Skeletal muscle satellite cell (primary cell): ENCODE data around the gene TEC.
"Not testable (repeated sequence)": the region's sequence is repeated elsewhere in the genome, so short reads cannot be mapped to it uniquely, and the experiment has no call there.

Experiments
- H3K27me3 ChIP-seq: 2 replicates; pipeline ENCODE4 v1.7.0; 2013; ENCODE audit warnings: low read length; ENCODE audit not compliant: control insufficient read depth, insufficient read depth
- H3K36me3 ChIP-seq: 2 replicates; pipeline ENCODE4 v1.7.0; 2013; ENCODE audit warnings: mild to moderate bottlenecking, control low read depth, low read length; ENCODE audit not compliant: insufficient read depth
- H3K4me1 ChIP-seq: 2 replicates; pipeline ENCODE4 v1.7.0; 2013; ENCODE audit warnings: low read length; ENCODE audit not compliant: control insufficient read depth, insufficient read depth
- H3K4me2 ChIP-seq: 2 replicates; pipeline ENCODE4 v1.7.0; 2013; ENCODE audit warnings: mild to moderate bottlenecking, low read length
- H3K4me3 ChIP-seq: 2 replicates; pipeline ENCODE4 v1.7.0; 2013; ENCODE audit warnings: low read length
- H3K9ac ChIP-seq: 2 replicates; pipeline ENCODE4 v1.7.0; 2013; ENCODE audit warnings: mild to moderate bottlenecking, low read depth, low read length, moderate library complexity
- H3K9me3 ChIP-seq: replicated peaks from 2 replicates; pipeline ENCODE4 v1.7.0; 2013; ENCODE audit warnings: mild to moderate bottlenecking, control low read depth, low read length

The TEC gene

DNA sequence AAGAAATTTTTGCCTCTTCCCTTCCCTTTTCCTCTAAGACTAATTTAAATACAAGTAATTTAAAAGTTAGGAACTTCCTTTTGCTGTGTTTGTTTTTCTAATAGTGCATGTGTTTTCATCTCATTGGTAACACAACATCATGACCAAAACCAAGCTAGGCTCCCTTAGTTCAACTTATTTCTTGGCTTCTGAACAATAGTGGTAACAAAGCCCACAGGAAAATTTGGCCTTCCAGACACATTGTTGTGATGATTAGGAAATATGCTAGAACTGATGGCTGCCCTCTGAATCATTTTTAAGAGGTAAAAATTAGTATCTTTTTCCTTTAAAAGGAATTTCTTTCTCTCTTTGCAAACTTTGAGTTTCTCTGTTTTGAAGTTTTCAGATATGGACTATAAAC is 25.5 kb upstream of the TEC start:
- Histone ChIP-seq H3K9ac (no peak overlapping the region), H3K4me3 (no peak overlapping the region), H3K36me3 (no peaks in the 10 kb centered on the region), H3K4me2 (no peak overlapping the region), H3K27me3 (no peaks in the 10 kb centered on the region), H3K9me3 (no peaks in the 10 kb centered on the region), H3K4me1 (peaks cover 7% of the 10 kb centered on the region)

DNA sequence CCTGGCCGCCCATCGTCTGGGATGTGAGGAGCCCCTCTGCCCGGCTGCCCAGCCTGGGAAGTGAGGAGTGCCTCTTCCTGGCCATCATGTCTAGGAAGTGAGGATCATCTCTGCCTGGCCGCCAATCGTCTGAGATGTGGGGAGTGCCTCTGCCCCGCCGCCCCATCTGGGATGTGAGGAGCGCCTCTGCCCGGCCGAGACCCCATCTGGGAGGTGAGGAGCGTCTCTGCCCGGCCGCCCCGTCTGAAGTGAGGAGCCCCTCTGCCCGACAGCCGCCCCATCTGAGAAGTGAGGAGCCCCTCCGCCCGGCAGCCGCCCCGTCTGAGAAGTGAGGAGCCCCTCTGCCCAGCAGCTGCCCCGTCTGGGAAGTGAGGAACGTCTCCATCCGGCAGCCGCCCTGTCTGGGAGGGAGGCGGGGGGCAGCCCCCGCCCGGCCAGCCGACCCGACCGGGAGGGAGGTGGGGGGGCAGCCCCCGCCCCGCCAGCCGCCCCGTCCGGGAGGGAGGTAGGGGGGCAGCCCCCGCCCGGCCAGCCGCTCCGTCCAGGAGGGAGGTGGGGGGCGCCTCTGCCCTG is 22.7 kb upstream of the TEC start:
- not testable (repeated sequence) for H3K4me1 ChIP-seq, H3K4me2 ChIP-seq, H3K36me3 ChIP-seq, H3K9me3 ChIP-seq, H3K27me3 ChIP-seq, H3K4me3 ChIP-seq, H3K9ac ChIP-seq

DNA sequence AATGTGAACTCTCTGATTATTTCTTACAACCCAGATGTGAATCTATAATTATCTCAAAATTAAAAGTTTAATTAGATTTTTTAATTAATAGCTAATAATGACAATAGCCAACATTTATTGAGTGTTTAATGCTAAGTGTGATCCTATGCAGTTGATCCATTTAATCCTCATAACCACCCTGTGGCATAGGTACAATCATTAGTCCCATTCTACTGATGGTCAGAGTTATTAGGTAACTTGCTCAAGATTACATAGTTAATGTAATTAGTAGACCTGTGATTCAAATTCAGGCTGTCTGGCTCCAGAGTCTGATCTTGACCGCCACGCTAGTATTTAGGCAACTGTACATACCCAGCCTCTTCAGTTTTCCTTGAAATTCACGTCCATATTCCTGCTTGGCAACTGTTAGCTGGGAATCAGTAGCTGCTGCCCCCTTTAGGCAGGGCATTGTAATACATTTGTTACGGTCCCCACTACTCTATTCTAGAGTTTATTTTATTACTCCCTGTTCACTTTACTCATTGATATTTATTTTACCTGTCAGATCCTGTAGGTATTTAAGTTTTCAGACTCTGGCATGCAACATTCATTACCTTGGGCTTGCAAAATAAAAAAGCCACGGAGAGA is 20.6 kb upstream of the TEC start:
- Histone ChIP-seq H3K4me1 (no peaks in the 10 kb centered on the region), H3K9ac (no peak overlapping the region), H3K27me3 (peaks cover 10% of the 10 kb centered on the region), H3K9me3 (no peaks in the 10 kb centered on the region), H3K36me3 (no peaks in the 10 kb centered on the region), H3K4me2 (no peak overlapping the region), H3K4me3 (no peak overlapping the region)

DNA sequence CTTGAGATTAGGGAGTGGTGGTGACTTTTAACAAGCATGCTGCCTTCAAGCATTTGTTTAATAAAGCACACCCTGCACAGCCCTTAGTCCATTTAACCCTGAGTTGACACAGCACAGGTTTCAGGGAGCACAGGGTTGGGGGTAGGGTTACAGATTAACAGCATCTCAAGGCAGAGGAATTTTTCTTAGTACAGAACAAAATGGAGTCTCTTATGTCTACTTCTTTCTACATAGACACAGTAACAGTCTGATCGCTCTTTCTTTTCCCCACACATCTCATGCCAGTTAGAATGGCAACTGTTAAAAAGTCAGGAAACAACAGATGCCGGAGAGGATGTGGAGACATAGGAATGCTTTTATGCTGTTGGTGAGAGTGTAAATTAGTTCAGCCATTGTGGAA is 16.4 kb upstream of the TEC start:
- not testable (repeated sequence) for H3K36me3 ChIP-seq, H3K9me3 ChIP-seq, H3K4me2 ChIP-seq, H3K4me3 ChIP-seq, H3K4me1 ChIP-seq, H3K9ac ChIP-seq
- peaks cover 12% of the 10 kb centered on the region for H3K27me3 ChIP-seq

DNA sequence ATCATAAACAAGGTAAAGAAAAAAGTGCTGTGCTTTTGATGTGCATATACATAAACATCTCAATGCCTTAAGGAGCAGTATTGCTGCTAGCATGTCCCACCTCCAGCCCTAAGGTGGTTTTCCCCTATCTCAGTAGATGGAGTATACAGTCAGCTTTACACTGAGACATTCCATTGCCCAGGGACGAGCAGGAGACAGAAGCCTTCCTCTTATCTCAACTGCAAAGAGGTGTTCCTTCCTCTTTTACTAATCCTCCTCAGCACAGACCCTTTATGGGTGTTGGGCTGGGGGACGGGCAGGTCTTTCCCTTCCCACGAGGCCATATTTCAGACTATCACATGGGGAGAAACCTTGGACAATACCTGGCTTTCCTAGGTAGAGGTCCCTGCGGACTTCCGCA is 16.0 kb upstream of the TEC start:
- H3K36me3 ChIP-seq, H3K9ac ChIP-seq, H3K4me2 ChIP-seq, H3K4me1 ChIP-seq, H3K4me3 ChIP-seq, H3K9me3 ChIP-seq: not testable (repeated sequence)
- H3K27me3 ChIP-seq = peaks cover 15% of the 10 kb centered on the region

- H3K9me3 ChIP-seq = no peaks in the 10 kb centered on the region
- H3K27me3 ChIP-seq = peaks cover under 1% of the 10 kb centered on the region
- no peaks in the 10 kb centered on the region for H3K4me1 ChIP-seq
- H3K4me3 ChIP-seq = no peak overlapping the region
- H3K4me2 ChIP-seq = no peak overlapping the region
- no peak overlapping the region for H3K9ac ChIP-seq
- no peaks in the 10 kb centered on the region for H3K36me3 ChIP-seq
These were observed 6.0 kb upstream of the TEC start for GRCh38 chr4:48275686-48276085.

GRCh38 chr4:48275247-48275646 is 5.6 kb upstream of the TEC start:
- Histone ChIP-seq H3K9ac (no peak overlapping the region), H3K4me1 (no peaks in the 10 kb centered on the region), H3K4me3 (no peak overlapping the region), H3K4me2 (no peak overlapping the region), H3K27me3 (no peaks in the 10 kb centered on the region), H3K9me3 (no peaks in the 10 kb centered on the region), H3K36me3 (no peaks in the 10 kb centered on the region)

- Histone ChIP-seq H3K4me3 (no peak overlapping the region), H3K9me3 (no peaks in the 10 kb centered on the region), H3K36me3 (no peaks in the 10 kb centered on the region), H3K4me2 (no peak overlapping the region), H3K27me3 (no peaks in the 10 kb centered on the region), H3K9ac (no peak overlapping the region), H3K4me1 (no peaks in the 10 kb centered on the region)
These were observed 2.0 kb upstream of the TEC start for GRCh38 chr4:48271626-48272025.

DNA sequence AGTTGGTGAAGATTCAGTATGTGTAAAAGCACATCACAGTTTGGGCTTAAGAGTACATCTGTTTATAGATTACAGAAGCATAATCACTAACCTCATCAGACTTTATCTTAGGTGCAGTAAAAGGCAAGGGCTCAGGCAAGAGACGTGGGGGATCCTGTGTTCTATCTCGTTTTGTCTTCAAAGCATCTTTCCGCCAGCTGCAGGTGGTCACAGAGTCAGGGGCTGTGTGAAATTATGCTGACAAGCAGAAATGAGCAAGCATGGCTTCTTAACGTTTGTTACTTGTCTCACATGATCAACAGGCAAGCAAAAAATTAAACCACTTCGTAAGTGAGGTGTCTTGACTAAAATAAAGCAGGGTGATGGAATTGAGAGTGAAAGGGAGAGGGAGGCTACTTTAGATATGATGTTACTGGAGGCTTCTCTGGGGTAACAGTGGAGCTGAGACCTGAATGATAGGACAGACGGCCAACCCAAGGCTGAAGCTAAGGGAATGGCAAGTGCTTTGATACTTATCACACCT is 1.4 kb upstream of the TEC start:
- no peaks in the 10 kb centered on the region for H3K4me1 ChIP-seq
- H3K27me3 ChIP-seq = no peaks in the 10 kb centered on the region
- H3K4me2 ChIP-seq = no peak overlapping the region
- no peak overlapping the region for H3K9ac ChIP-seq
- H3K4me3 ChIP-seq = no peak overlapping the region
- H3K9me3 ChIP-seq = no peaks in the 10 kb centered on the region
- no peaks in the 10 kb centered on the region for H3K36me3 ChIP-seq

DNA sequence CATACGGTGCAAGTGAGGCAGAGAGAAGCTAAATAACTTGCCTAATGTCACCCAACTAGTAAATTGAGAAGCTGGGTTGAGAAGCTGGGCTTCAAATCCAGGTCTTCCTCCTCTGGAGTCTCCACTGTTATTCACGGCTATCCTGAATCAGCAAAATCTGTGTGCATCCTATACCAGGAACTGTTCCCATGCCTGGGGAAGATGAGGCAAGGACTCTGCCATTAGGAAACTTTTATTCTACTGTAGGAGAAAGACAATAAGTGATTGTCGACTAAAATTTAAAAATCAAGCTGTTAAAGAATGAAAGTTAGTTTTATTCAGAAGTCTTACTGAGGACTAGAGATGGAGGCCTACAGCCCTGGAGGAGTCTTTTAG is 872 bp upstream of the TEC start:
- peak overlapping the region; percentile 81 for H3K4me3 ChIP-seq
- H3K4me1 ChIP-seq = no peaks in the 10 kb centered on the region
- H3K36me3 ChIP-seq = no peaks in the 10 kb centered on the region
- no peaks in the 10 kb centered on the region for H3K9me3 ChIP-seq
- H3K4me2 ChIP-seq = peak overlapping the region; percentile 96
- no peaks in the 10 kb centered on the region for H3K27me3 ChIP-seq
- H3K9ac ChIP-seq = no peak overlapping the region

DNA sequence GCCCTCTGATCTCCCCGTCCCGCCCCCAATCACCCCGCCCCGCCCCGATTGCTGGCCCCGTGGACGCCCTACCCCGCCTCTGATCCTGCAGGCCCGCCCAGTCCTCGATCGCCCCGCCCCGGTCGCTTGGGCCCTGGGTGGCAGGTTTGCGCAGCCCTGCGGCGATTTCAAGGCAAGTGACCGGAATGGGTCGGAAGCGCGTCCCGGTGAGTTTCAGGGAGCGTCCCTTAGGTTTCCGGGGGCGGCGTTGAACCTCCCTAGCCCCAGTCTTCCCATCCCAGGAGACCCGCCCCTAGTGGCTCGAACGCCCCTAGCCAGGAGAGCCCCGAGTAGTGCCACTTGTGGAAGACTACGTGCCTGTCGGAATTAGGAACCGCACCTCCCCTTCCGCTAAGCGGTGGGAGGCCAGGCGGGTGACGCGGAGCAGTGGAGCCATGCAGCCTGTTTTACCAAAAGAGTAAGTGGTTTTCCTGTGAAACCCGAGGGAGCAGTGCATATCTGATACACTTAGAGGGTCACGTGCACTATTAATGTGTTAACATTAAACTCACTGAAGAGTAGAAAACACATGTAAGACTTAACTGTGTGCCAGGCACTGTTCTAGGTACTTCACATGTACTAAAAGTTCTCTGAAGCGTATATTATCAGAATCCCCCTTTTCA is 354 bp upstream of the TEC start:
- H3K9ac ChIP-seq = peak overlapping the region; percentile 75
- no peaks in the 10 kb centered on the region for H3K27me3 ChIP-seq
- no peaks in the 10 kb centered on the region for H3K9me3 ChIP-seq
- H3K4me3 ChIP-seq = peak overlapping the region; percentile 81
- peak overlapping the region; percentile 96 for H3K4me2 ChIP-seq
- H3K4me1 ChIP-seq = no peaks in the 10 kb centered on the region
- no peaks in the 10 kb centered on the region for H3K36me3 ChIP-seq

DNA sequence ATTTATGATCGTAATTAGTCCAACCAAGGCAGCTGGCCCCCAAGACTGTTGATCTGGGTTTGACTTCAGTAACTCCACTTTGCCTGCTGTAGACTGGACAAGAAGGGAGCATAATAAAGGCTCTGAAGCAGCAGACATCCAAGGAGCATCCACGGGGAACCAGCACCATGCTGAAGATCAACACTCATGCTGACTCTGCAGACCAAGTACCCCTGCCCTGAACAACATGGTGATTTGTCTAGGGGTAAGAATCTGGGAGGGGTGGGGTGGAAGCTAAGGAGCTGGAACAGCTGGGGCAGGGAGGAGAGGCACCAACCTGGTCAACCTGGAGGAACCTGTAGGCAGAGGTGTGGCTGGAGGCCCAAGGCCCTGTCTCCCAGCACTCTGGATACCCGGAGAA is 2.1 kb downstream of the TEC start:
- H3K4me1 ChIP-seq = no peaks in the 10 kb centered on the region
- H3K4me2 ChIP-seq = no peak overlapping the region

More for the DNA sequence above, 2.1 kb downstream of the TEC start:
- Histone ChIP-seq H3K36me3 (no peaks in the 10 kb centered on the region), H3K27me3 (no peaks in the 10 kb centered on the region), H3K4me3 (no peak overlapping the region), H3K9me3 (no peaks in the 10 kb centered on the region), H3K9ac (no peak overlapping the region)
